T-helper 17 cell (primary cell): ENCODE measurements around the gene CXCL17. TPM values are rescaled to one million over a fixed set of nuclear protein-coding genes. Genes with fewer than 3 reads are reported as not detected.
"Not testable (repeated sequence)": the region's sequence is repeated elsewhere in the genome, so short reads cannot be mapped to it uniquely, and the experiment has no call there.

ENCODE experiments used
- ATAC-seq: fragments of 150-1000 bp; cut with Tn5 transposase; 2 replicates; pipeline ENCODE4 v1.10.0; 2021; ENCODE audit warnings: mild to moderate bottlenecking, moderate library complexity
- DNase-seq, 3 donors: peaks; one replicate each; pipeline versions ENCODE4 v3.0.0 to v3.0.0-alpha.2; 2020 to 2021
- H3K9me3 ChIP-seq: one replicate; pipeline ENCODE4 v1.7.0; 2013; ENCODE audit warnings: low read length, mild to moderate bottlenecking; ENCODE audit not compliant: control insufficient read depth, poor library complexity, severe bottlenecking
- H3K27ac Mint-ChIP-seq: one replicate; pipeline ENCODE4 v1.8.0; 2022; ENCODE audit warnings: mild to moderate bottlenecking, moderate library complexity, mixed read lengths
- H3K27me3 Mint-ChIP-seq: one replicate; pipeline ENCODE4 v1.8.0; 2022; ENCODE audit warnings: mixed read lengths
- H3K36me3 Mint-ChIP-seq: one replicate; pipeline ENCODE4 v1.8.0; 2022; ENCODE audit warnings: low read depth, mixed read lengths
- H3K4me1 Mint-ChIP-seq: one replicate; pipeline ENCODE4 v1.8.0; 2022; ENCODE audit warnings: mild to moderate bottlenecking, mixed read lengths
- H3K4me3 Mint-ChIP-seq: one replicate; pipeline ENCODE4 v1.8.0; 2022; ENCODE audit warnings: mild to moderate bottlenecking, moderate library complexity, mixed read lengths
- total RNA-seq, 4 donors: library from RNA in 2 of 4; stranded (reverse) in 2 of 4; gene quantifications; one replicate each; pipeline ENCODE4 v1.2.3 and lab custom pipeline; 2022 to 2026

The CXCL17 gene
- total RNA-seq, 2 donors from 2014 or later = not detected

DNA sequence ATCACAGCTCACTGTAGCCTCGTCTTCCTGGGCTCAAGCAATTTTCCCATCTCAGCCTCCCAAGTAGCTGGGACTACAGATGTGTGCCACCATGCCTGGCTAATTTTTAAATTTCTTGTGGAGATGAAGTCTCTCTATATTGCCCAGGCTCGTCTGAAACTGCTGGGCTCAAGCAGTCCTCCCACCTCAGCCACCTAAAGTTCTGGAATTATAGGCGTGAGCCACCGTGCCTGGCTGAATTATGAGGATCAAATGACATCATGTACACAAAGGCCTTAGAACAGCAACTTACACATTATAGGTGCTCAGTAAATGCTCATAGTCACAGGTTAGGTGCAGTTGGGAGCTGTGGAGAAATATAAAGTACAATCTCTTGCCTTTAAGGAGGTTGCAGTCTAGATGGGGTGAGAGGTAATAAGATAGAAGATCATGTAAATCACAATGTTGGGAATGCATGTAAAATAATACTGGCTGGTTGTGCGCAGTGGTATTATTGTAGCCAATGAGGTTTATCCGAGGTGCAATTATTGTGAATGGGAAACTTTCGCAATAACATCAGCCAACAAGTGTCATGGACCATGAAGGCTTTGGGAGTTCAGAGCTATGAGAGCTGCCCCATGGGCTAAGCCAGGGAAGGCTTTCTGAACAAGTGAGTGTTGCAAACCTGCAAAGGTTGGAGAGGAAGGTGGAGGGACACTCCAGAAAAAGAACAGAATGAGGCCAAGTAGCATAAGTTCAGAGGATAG, 29.8 kb upstream of the CXCL17 start:
- Mint-ChIP-seq H3K27ac (no peak overlapping the region), H3K4me1 (peaks cover 7% of the 10 kb centered on the region), H3K4me3 (no peak overlapping the region), H3K36me3 (no peaks in the 10 kb centered on the region), H3K27me3 (no peaks in the 10 kb centered on the region)
- no peak for ATAC-seq
- H3K9me3 ChIP-seq = no peaks in the 10 kb centered on the region
- DNase-seq = no peak

DNA sequence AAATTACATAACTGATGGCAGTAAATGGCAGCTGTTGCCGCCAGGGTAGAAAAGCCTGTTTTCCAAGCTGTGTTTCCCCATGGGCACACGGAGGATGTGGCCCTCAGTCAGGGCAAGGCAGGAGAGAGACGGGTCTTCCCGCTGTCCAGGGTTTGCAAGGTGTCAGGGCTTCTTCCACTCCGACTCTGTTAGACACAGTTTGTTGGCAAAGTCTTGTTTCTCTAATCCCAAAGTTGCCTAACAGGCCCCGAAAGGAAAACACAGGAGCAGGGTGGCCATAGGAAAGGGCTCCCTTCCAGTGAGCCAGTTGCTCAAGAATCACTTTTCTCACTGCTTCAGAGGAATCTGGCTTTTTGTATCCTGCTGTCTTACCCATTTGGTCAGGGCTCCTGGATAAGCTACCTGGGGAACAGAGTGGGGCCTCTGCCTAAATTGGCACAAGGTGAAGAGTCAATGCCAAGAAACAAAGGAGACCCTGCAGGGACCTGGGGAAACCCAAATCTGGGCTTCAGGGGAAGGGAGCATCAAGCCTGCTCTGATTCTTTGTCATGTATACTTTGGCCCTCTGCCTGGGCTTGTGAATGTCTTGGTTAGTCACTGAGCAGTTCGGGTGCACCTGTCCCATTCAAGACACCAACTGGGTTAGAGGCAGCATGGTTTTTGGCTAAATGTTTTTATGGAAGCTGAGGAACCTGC, 29.0 kb upstream of the CXCL17 start:
- no peak overlapping the region for H3K27ac Mint-ChIP-seq

DNA sequence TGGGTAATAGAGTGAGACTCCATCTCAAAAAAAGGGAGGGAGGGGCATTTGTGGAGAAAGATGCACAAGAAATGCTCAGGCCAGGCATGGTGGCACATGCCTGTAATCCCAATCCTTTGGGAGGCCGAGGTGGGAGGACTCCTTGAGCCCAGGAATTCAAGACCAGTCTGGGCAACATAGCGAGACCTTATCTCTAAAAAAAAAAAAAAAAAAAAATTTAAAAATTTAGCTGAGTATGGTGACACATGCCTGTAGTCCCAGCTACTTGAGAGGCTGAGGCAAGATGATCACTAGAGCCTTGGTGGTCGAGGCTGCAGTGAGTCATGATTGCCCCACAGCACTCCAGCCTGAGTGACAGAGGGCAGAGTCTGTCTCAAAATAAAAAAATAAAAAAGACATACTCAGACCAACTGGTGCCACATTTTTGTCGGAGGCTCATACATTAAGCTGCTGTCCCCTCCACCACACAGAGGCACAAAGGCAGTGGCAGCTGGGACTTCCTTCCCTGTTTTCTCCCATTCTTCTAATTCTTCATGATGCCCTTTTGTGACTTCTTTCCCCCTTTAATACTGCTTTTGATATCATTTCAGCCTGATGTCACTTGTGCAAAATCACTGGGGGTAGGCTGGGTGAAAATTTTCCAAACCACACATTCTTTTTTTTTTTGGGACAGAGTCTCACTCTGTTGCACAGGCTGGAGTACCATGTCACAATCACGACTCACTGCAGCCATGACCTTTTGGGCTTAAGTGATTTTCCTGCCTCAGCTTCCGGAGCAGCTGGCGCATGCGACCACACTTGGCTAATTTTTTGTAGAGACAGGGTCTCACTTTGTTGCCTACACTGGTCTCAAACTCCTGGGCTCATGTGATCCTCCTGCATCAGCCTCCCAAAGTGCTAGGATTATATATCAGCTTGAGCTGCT, 26.8 kb upstream of the CXCL17 start:
- no peak for DNase-seq

More for the DNA sequence above, 29.0 kb upstream of the CXCL17 start:
- Mint-ChIP-seq H3K36me3 (no peaks in the 10 kb centered on the region), H3K27me3 (no peaks in the 10 kb centered on the region), H3K4me3 (no peak overlapping the region), H3K4me1 (peaks cover 13% of the 10 kb centered on the region)
- DNase-seq (no peak), ATAC-seq (no peak)
- no peaks in the 10 kb centered on the region for H3K9me3 ChIP-seq

DNA sequence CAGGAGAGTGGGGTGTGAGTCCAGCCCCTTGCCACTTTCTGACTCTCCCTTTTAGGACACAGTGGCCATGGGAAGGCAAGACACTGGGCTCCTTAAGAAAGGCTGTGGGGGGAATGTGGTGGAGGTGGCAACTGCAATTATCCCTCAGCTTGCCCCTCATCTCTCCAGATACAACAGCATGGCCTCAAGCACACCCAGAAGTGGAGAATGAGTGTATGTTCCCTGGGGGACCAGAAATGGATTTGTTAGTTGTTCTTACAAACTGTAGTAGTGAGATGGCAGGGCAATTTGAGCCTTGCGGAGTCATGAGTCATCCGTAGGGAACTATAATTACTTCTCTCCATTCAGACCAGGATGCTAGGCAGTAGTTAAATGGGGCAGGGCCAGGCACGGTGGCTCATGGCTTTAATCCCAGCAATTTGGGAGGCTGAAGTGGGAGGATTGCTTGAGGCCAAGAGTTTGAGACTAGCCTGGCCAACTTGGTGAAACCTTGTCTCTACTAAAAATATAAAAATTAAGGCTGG, 25.6 kb upstream of the CXCL17 start:
- DNase-seq (no peak), ATAC-seq (no peak)
- H3K27ac Mint-ChIP-seq = no peak overlapping the region
- peaks cover 12% of the 10 kb centered on the region for H3K4me1 Mint-ChIP-seq
- no peaks in the 10 kb centered on the region for H3K27me3 Mint-ChIP-seq
- H3K4me3 Mint-ChIP-seq = no peak overlapping the region
- H3K36me3 Mint-ChIP-seq = no peaks in the 10 kb centered on the region
- H3K9me3 ChIP-seq = no peaks in the 10 kb centered on the region

More for the DNA sequence above, 26.8 kb upstream of the CXCL17 start:
- Mint-ChIP-seq H3K36me3 (no peaks in the 10 kb centered on the region), H3K4me3 (no peak overlapping the region), H3K27ac (peak overlapping the region; percentile 24), H3K27me3 (no peaks in the 10 kb centered on the region), H3K4me1 (peaks cover 12% of the 10 kb centered on the region)
- no peaks in the 10 kb centered on the region for H3K9me3 ChIP-seq
- no peak for ATAC-seq

DNA sequence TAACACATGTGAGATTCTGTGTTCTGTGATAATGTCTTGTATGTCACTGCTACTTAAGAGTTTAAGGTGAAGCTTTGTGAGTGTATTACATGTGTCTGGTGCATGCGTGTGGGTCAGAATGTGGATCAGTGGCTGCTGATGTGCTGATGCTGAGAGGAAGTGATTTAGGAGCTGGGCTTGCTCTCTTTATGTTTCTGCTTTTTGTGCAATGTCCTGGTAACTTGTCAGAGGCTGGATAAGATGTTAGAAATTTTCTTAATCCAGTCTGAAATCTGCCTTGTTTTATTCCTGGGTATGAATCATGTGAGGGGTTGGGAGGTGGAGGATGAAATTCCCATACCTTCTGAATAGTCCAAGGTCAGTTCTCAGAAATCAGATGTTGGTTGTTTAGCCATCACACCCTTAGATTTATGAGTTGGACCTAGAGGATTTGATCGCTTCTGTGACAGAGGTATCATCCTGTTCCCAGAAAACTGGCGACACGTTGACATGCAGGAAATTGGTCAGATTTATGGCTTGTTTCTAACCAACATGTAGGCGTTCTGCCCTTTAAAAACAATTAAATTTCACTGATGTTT, 24.5 kb upstream of the CXCL17 start:
- H3K27me3 Mint-ChIP-seq = peaks cover 7% of the 10 kb centered on the region
- no peak overlapping the region for H3K4me3 Mint-ChIP-seq
- no peaks in the 10 kb centered on the region for H3K9me3 ChIP-seq
- H3K4me1 Mint-ChIP-seq = peaks cover 14% of the 10 kb centered on the region
- no peak for DNase-seq
- peak overlapping the region; percentile 39 for H3K27ac Mint-ChIP-seq
- no peak for ATAC-seq
- H3K36me3 Mint-ChIP-seq = peaks cover 2% of the 10 kb centered on the region

DNA sequence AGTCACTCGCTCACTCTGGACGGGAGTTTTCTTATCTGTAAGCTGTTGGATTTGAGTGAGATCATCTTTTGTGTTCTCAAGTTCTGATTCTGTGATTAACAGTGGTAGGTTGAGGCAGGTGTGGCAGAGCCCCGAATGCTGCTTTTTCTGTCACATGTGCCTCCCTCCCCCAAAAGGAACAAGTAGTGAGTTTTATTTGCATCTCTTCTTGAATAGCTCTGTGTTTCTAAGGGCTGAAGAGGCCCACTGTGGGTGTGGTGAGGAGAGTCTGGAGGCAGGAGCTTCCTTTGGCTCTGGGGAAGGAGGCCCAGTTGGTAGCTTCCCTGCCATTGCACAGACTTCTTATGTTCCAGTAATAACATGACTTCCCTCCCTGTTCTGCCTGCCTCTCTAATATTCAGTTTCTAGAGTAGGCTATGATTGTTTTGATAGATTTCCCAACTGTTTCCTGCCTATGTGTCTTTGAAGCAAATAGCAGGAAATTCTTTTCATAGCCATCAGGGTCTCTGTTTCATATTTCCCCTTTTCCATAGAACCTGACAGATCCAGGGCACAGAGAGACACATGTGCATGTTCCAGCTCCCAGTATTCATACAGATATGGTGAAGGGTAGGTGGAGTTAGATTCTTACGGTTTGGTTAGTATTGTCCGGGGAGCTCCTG, 23.9 kb upstream of the CXCL17 start:
- Mint-ChIP-seq H3K27ac (peak overlapping the region; percentile 39), H3K4me1 (peaks cover 16% of the 10 kb centered on the region)

DNA sequence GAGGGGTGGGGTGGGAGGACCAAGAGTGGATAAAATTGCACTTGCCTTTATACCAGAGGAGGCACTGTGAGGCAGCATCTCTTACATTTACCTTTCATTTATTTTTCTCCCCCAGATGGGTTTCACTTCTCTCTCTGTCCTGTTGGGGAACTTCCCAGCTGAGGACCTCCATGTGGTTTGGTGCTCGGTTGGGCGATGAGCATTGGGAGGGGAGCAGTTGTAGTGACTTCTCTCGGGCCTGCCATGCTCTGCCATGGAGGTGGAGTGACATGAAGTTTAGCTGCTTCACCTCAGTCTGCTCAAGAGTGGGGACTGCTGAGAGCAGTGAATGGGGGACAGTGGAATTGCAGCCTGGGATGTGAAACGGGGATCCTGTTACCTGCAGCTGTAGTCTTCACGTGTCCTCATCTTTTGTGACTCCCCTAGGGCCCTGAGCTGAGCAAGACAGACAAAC, 23.1 kb upstream of the CXCL17 start:
- peaks cover 16% of the 10 kb centered on the region for H3K4me1 Mint-ChIP-seq

More for the DNA sequence above, 23.9 kb upstream of the CXCL17 start:
- Mint-ChIP-seq H3K27me3 (peaks cover 8% of the 10 kb centered on the region), H3K36me3 (peaks cover 2% of the 10 kb centered on the region), H3K4me3 (no peak overlapping the region)
- H3K9me3 ChIP-seq = no peaks in the 10 kb centered on the region
- DNase-seq (no peak), ATAC-seq (no peak)

DNA sequence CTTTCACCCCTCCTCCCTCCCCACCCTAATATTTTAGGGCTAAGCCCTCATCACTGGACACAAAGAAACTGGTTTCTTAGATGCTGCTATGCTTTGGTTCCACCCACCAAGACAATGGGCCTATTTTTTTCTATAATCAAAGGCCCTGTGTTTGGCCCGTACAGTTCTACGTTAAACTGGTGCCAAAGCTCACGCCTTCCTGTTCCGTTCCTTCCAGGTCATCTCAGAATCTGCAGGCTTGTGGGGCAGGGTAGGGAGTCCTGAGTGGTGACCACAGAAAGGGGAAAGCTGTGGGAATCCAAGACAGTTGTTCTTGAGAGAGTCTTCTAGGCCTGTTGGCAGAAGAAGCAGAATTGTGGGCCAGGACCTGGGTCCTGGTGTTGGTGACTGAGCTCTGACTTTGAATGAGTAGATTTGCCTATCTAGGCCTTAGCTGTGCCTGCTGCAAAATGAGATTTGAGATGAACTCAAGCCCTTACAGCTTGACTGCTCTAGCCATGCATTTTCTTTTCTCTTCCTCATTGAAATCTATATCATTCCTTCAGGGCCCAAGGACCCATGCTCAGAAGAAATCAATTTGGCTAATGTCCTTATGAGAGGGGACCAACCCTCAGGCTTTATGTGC, 19.1 kb upstream of the CXCL17 start:
- Mint-ChIP-seq H3K36me3 (peaks cover 8% of the 10 kb centered on the region), H3K27me3 (peaks cover 8% of the 10 kb centered on the region), H3K4me1 (peaks cover 12% of the 10 kb centered on the region), H3K4me3 (no peak overlapping the region), H3K27ac (no peak overlapping the region)
- no peak for ATAC-seq
- no peaks in the 10 kb centered on the region for H3K9me3 ChIP-seq
- DNase-seq = no peak

More for the DNA sequence above, 23.1 kb upstream of the CXCL17 start:
- peaks cover 8% of the 10 kb centered on the region for H3K27me3 Mint-ChIP-seq
- ATAC-seq = peak; percentile 69
- peaks cover 2% of the 10 kb centered on the region for H3K36me3 Mint-ChIP-seq
- H3K27ac Mint-ChIP-seq = peak overlapping the region; percentile 39
- DNase-seq = no peak
- no peak overlapping the region for H3K4me3 Mint-ChIP-seq
- no peaks in the 10 kb centered on the region for H3K9me3 ChIP-seq

DNA sequence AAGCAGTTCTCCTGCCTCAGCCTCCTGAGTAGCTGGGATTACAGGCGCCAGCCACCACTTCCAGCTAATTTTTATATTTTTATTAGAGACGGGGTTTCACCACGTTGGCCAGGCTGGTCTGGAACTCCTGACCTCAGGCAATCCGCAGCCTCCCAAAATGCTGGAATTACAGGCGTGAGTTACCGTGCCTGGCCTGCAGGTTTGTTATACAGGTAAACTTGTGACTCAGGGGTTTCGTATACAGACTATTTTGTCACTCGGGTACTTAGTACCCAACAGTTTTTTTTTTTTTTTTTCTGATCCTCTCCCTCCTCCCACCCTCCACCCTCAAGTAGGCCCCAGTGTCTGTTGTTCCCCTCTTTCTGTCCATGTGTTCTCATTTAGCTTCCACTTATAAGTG, 18.5 kb upstream of the CXCL17 start:
- H3K9me3 ChIP-seq, DNase-seq, H3K27ac Mint-ChIP-seq, H3K27me3 Mint-ChIP-seq, H3K36me3 Mint-ChIP-seq, ATAC-seq, H3K4me3 Mint-ChIP-seq: not testable (repeated sequence)
- H3K4me1 Mint-ChIP-seq = peaks cover 12% of the 10 kb centered on the region

DNA sequence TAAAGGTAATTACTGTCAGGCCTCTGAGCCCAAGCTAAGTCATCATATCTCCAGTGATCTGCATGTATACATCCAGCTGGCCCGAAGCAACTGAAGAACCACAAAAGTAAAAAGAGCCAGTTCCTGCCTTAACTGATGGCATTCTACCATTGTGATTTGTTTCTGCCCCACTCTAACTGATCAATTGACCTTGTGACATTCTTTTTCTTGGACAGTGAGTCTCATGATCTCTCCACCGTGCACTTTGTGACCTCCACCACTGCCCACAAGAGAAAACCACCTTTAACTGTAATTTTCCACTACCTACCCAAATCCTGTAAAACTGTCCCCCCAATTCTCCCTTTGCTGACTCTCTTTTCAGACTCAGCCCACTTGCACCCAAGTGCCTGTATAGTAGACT, 17.2 kb upstream of the CXCL17 start:
- Mint-ChIP-seq H3K36me3 (peaks cover 8% of the 10 kb centered on the region), H3K4me1 (peaks cover 20% of the 10 kb centered on the region), H3K27ac (no peak overlapping the region), H3K4me3 (no peak overlapping the region), H3K27me3 (peaks cover 8% of the 10 kb centered on the region)
- ATAC-seq (no peak), DNase-seq (no peak)
- H3K9me3 ChIP-seq = no peaks in the 10 kb centered on the region

DNA sequence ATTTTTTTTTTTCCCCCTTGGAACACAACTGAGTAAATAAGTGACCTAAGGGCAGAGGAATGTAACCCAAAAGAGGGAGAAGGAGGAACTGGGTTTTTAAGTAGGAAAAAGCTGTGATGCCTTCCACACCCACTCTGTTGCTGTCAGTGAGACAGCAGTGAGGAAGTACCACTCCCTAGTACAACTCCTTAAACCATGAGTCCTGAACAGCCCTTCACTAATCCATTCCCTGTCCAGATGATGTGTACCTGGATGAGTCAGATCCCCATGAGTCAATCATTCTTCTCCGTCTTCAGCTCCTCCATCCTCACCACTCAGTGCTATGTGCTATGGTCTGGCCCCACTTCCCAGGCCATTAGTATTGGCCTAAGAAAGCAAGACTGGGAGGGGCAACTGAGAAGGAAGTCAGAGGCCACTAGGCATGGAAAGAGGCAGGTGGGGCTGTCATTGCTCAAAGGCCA, 12.9 kb upstream of the CXCL17 start:
- ATAC-seq = no peak
- DNase-seq = no peak
- no peak overlapping the region for H3K27ac Mint-ChIP-seq
- peaks cover 29% of the 10 kb centered on the region for H3K4me1 Mint-ChIP-seq
- H3K36me3 Mint-ChIP-seq = peaks cover 6% of the 10 kb centered on the region
- H3K4me3 Mint-ChIP-seq = no peak overlapping the region
- no peaks in the 10 kb centered on the region for H3K9me3 ChIP-seq
- no peaks in the 10 kb centered on the region for H3K27me3 Mint-ChIP-seq

DNA sequence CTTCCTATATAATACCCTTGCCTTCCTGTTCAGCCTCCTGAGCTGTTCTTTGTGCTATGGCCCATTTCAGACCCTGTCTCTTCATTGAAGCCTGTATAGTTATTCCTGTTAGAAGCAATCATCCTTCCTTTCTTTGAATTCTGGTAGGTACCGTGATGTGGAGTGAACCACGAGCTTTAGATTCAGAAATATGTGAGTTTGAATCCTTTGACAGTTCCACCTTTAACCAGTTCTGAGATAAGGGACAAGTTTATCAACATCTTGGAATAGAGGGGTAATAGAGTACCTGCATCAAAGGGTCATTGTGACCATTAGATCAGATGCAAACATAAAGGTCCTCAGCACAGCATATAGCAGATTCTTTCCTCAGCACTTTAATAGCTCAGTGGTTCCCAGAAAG, 12.3 kb upstream of the CXCL17 start:
- Mint-ChIP-seq H3K27ac (peak overlapping the region; percentile 9), H3K4me1 (peaks cover 27% of the 10 kb centered on the region), H3K36me3 (peaks cover 5% of the 10 kb centered on the region), H3K27me3 (no peaks in the 10 kb centered on the region), H3K4me3 (no peak overlapping the region)
- no peaks in the 10 kb centered on the region for H3K9me3 ChIP-seq
- no peak for ATAC-seq
- no peak for DNase-seq
